NB4 (cell line): ENCODE measurements around the gene ZNF157.

Experiments used
- POLR2A ChIP-seq: IDR thresholded peaks from 2 replicates; pipeline ENCODE4 v1.6.1; 2011; ENCODE audit warnings: mild to moderate bottlenecking; ENCODE audit not compliant: insufficient read length; ENCODE audit errors: extremely low read depth
- TF ChIP-seq, protein P1 (sequence below): IDR thresholded peaks from one replicate; pipeline ENCODE4 v1.5.1; 2012; ENCODE audit warnings: low read depth, low read length

DNA sequence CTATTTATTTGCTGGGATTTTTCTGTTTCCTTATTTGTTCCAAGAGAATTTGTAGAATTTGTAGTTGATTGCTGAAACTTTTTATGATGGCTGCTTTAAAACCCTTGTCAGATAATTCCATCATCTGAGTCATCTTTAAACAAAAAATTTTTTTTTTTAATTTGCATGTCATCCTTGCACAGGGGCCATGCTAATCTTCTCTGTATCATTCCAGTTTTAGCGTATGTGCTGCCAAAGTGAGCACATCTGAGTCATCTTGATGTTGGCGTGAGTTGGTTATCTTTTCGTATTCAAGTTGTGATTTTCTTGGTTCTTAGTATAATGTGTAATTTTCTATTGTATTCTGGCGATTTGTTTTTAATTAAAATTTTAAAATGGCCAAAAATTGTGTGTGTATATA lies 18.7 kb upstream of the ZNF157 start:
- TF ChIP-seq, protein P1, sequence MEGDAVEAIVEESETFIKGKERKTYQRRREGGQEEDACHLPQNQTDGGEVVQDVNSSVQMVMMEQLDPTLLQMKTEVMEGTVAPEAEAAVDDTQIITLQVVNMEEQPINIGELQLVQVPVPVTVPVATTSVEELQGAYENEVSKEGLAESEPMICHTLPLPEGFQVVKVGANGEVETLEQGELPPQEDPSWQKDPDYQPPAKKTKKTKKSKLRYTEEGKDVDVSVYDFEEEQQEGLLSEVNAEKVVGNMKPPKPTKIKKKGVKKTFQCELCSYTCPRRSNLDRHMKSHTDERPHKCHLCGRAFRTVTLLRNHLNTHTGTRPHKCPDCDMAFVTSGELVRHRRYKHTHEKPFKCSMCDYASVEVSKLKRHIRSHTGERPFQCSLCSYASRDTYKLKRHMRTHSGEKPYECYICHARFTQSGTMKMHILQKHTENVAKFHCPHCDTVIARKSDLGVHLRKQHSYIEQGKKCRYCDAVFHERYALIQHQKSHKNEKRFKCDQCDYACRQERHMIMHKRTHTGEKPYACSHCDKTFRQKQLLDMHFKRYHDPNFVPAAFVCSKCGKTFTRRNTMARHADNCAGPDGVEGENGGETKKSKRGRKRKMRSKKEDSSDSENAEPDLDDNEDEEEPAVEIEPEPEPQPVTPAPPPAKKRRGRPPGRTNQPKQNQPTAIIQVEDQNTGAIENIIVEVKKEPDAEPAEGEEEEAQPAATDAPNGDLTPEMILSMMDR: no peak
- TF ChIP-seq POLR2A: no peak
